HUES64 (cell line): ENCODE measurements around the gene IL18R1.

Experiments used
- H3K27ac ChIP-seq: 2 replicates; pipeline ENCODE4 v1.7.0; 2013; ENCODE audit warnings: low read depth, low read length, inconsistent platforms
- H3K27me3 ChIP-seq: 2 replicates; pipeline ENCODE4 v1.6.1; 2013; ENCODE audit warnings: mild to moderate bottlenecking, low read length; ENCODE audit not compliant: insufficient read depth
- H3K36me3 ChIP-seq: 2 replicates; pipeline ENCODE4 v1.6.1; 2013; ENCODE audit warnings: mild to moderate bottlenecking, low read length; ENCODE audit not compliant: insufficient read depth
- H3K4me1 ChIP-seq: 2 replicates; pipeline ENCODE4 v1.6.1; 2013; ENCODE audit warnings: mild to moderate bottlenecking, low read length, moderate library complexity; ENCODE audit not compliant: insufficient read depth
- H3K4me3 ChIP-seq: 2 replicates; pipeline ENCODE4 v1.5.1; 2013; ENCODE audit warnings: mild to moderate bottlenecking, low read length, moderate library complexity
- H3K9ac ChIP-seq: 2 replicates; pipeline ENCODE4 v1.6.1; 2013; ENCODE audit warnings: mild to moderate bottlenecking, low read depth, low read length
- H3K9me3 ChIP-seq: 2 replicates; pipeline ENCODE4 v1.6.1; 2013; ENCODE audit warnings: low read depth, low read length; ENCODE audit not compliant: insufficient read depth
- WGBS: fragments of 150-250, 120-280 bp; methylation state at CpG from one replicate; pipeline ENCODE4 v1.1.7; 2013; ENCODE audit warnings: missing lambda C conversion rate; 5-methylcytosine and 5-hydroxymethylcytosine counted together

IL18R1 gene

GRCh38 chr2:102346381-102347130 lies 9.0 kb upstream of the IL18R1 start:
- WGBS = 87% methylated on average over 7 of the region's 7 CpGs
- H3K4me3 ChIP-seq = no peak overlapping the region
- no peaks in the 10 kb centered on the region for H3K9me3 ChIP-seq
- no peaks in the 10 kb centered on the region for H3K4me1 ChIP-seq
- no peaks in the 10 kb centered on the region for H3K36me3 ChIP-seq
- H3K9ac ChIP-seq = no peak overlapping the region
- H3K27ac ChIP-seq = no peak overlapping the region
- no peaks in the 10 kb centered on the region; the same call in 1 of the 2 replicates for H3K27me3 ChIP-seq

- H3K27ac ChIP-seq = no peak overlapping the region
- WGBS = 58% methylated on average over 1 of the region's 1 CpG
These were observed 5.3 kb upstream of the IL18R1 start for GRCh38 chr2:102350137-102350793.

GRCh38 chr2:102356381-102356712 lies 751 bp downstream of the IL18R1 start:
- H3K27me3 ChIP-seq = peaks cover 34% of the 10 kb centered on the region
- H3K9ac ChIP-seq = no peak overlapping the region
- H3K36me3 ChIP-seq = no peaks in the 10 kb centered on the region
- H3K9me3 ChIP-seq = no peaks in the 10 kb centered on the region
- 13% methylated on average over 3 of the region's 7 CpGs for WGBS
- peak overlapping the region; percentile 68 for H3K4me3 ChIP-seq
- H3K4me1 ChIP-seq = no peaks in the 10 kb centered on the region; the same call in 1 of the 2 replicates
- H3K27ac ChIP-seq = no peak overlapping the region

More at GRCh38 chr2:102350137-102350793, 5.3 kb upstream of the IL18R1 start:
- Histone ChIP-seq H3K36me3 (no peaks in the 10 kb centered on the region), H3K4me3 (no peak overlapping the region), H3K9me3 (no peaks in the 10 kb centered on the region), H3K9ac (no peak overlapping the region), H3K27me3 (peaks cover 10% of the 10 kb centered on the region), H3K4me1 (no peaks in the 10 kb centered on the region)

- no peaks in the 10 kb centered on the region for H3K9me3 ChIP-seq
- H3K27me3 ChIP-seq = peaks cover 34% of the 10 kb centered on the region
- H3K4me3 ChIP-seq = no peak overlapping the region
- H3K27ac ChIP-seq = no peak overlapping the region
- no peak overlapping the region for H3K9ac ChIP-seq
- no peaks in the 10 kb centered on the region for H3K36me3 ChIP-seq
- peaks cover 4% of the 10 kb centered on the region for H3K4me1 ChIP-seq
- 95% methylated on average over 2 of the region's 2 CpGs for WGBS
These were observed 1.1 kb downstream of the IL18R1 start for GRCh38 chr2:102356741-102357140.

GRCh38 chr2:102357937-102358336 lies 2.3 kb downstream of the IL18R1 start:
- H3K4me3 ChIP-seq = no peak overlapping the region
- H3K4me1 ChIP-seq = peaks cover 5% of the 10 kb centered on the region

GRCh38 chr2:102358496-102358895 lies 2.9 kb downstream of the IL18R1 start:
- WGBS = 87% methylated on average over 5 of the region's 8 CpGs
- Histone ChIP-seq H3K9me3 (no peaks in the 10 kb centered on the region), H3K27me3 (peaks cover 32% of the 10 kb centered on the region), H3K9ac (no peak overlapping the region), H3K36me3 (no peaks in the 10 kb centered on the region), H3K4me3 (no peak overlapping the region), H3K27ac (no peak overlapping the region), H3K4me1 (peaks cover 5% of the 10 kb centered on the region)

More at GRCh38 chr2:102357937-102358336, 2.3 kb downstream of the IL18R1 start:
- 93% methylated on average over 2 of the region's 2 CpGs for WGBS
- Histone ChIP-seq H3K27ac (no peak overlapping the region), H3K9me3 (no peaks in the 10 kb centered on the region), H3K36me3 (no peaks in the 10 kb centered on the region), H3K27me3 (peaks cover 34% of the 10 kb centered on the region), H3K9ac (no peak overlapping the region)

GRCh38 chr2:102359527-102359926 lies 3.9 kb downstream of the IL18R1 start:
- no peaks in the 10 kb centered on the region for H3K36me3 ChIP-seq
- 80% methylated on average over 2 of the region's 3 CpGs for WGBS
- H3K9me3 ChIP-seq = no peaks in the 10 kb centered on the region

GRCh38 chr2:102361632-102362241 lies 6.1 kb downstream of the IL18R1 start:
- peaks cover 5% of the 10 kb centered on the region for H3K4me1 ChIP-seq
- 71% methylated on average over 4 of the region's 5 CpGs for WGBS
- H3K27ac ChIP-seq = no peak overlapping the region
- peaks cover 10% of the 10 kb centered on the region for H3K27me3 ChIP-seq
- no peaks in the 10 kb centered on the region for H3K36me3 ChIP-seq
- H3K4me3 ChIP-seq = no peak overlapping the region
- H3K9ac ChIP-seq = no peak overlapping the region
- peaks cover 19% of the 10 kb centered on the region for H3K9me3 ChIP-seq

More at GRCh38 chr2:102359527-102359926, 3.9 kb downstream of the IL18R1 start:
- no peak overlapping the region for H3K4me3 ChIP-seq
- peaks cover 5% of the 10 kb centered on the region for H3K4me1 ChIP-seq
- peaks cover 31% of the 10 kb centered on the region for H3K27me3 ChIP-seq
- no peak overlapping the region for H3K27ac ChIP-seq
- H3K9ac ChIP-seq = no peak overlapping the region

GRCh38 chr2:102365763-102366162 lies 10.2 kb downstream of the IL18R1 start:
- 85% methylated on average over 1 of the region's 1 CpG for WGBS
- Histone ChIP-seq H3K9me3 (peaks cover 28% of the 10 kb centered on the region), H3K4me3 (no peak overlapping the region)

GRCh38 chr2:102366406-102367112 lies 11.0 kb downstream of the IL18R1 start:
- WGBS = 97% methylated on average over 3 of the region's 3 CpGs
- Histone ChIP-seq H3K27me3 (no peaks in the 10 kb centered on the region), H3K27ac (no peak overlapping the region), H3K9me3 (peaks cover 28% of the 10 kb centered on the region), H3K36me3 (no peaks in the 10 kb centered on the region), H3K4me1 (peaks cover 3% of the 10 kb centered on the region), H3K9ac (no peak overlapping the region), H3K4me3 (no peak overlapping the region)

More at GRCh38 chr2:102365763-102366162, 10.2 kb downstream of the IL18R1 start:
- Histone ChIP-seq H3K9ac (no peak overlapping the region), H3K27ac (no peak overlapping the region), H3K36me3 (no peaks in the 10 kb centered on the region), H3K27me3 (no peaks in the 10 kb centered on the region), H3K4me1 (peaks cover 5% of the 10 kb centered on the region)
